ENCODE results near the gene SPAG5.

Gene SPAG5

GRCh38 chr17:28534740-28535375 is 64.0 kb downstream of the SPAG5 start:
- no peak overlapping the region for H3K4me3 ChIP-seq
- H3K27ac ChIP-seq, result no peak overlapping the region
- TF ChIP-seq, protein P1, sequence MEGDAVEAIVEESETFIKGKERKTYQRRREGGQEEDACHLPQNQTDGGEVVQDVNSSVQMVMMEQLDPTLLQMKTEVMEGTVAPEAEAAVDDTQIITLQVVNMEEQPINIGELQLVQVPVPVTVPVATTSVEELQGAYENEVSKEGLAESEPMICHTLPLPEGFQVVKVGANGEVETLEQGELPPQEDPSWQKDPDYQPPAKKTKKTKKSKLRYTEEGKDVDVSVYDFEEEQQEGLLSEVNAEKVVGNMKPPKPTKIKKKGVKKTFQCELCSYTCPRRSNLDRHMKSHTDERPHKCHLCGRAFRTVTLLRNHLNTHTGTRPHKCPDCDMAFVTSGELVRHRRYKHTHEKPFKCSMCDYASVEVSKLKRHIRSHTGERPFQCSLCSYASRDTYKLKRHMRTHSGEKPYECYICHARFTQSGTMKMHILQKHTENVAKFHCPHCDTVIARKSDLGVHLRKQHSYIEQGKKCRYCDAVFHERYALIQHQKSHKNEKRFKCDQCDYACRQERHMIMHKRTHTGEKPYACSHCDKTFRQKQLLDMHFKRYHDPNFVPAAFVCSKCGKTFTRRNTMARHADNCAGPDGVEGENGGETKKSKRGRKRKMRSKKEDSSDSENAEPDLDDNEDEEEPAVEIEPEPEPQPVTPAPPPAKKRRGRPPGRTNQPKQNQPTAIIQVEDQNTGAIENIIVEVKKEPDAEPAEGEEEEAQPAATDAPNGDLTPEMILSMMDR (IDR thresholded peaks at IDR 0.05), result no peak
- DNase-seq (ENCODE audit: low spot score), result no peak

DNA sequence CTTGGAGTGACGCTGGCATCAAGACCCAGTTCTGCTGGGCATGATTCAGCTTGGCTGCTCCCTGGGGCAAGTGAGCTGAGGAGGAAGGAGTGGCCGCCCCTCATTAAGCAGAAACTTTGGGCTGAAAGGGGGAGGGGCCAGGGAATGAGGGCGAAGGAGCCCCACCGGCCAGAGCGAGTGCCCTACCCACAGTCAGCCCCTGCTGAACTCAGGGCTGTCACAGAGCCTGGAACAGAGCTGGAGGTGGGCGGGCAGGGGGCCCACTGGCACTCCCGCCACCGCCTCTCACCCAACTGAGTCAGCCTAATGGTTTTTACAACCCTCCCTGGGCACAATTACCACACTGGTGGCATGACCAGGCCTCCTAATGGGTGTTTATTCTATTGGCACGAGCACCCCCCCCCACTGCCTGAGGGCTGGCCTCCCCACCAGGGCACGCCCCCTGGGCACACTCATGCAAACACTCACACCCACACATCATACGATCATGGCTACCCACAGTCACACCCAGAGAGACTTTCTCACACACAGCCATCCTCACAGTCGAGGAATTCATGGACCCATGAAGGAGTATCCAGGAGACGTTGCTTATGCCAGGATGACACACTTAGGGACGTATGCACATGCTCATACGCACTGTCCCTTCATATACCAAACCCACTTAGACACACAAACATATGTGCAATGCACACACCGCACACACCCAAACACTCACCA is 65.6 kb downstream of the SPAG5 start:
- TF ChIP-seq, protein P1 (IDR thresholded peaks at IDR 0.05), result no peak
- no peak overlapping the region for H3K4me3 ChIP-seq
- no peak overlapping the region for H3K27ac ChIP-seq
- DNase-seq (ENCODE audit: low spot score), result no peak

GRCh38 chr17:28532050-28532960 is 66.5 kb downstream of the SPAG5 start:
- no peak for DNase-seq (ENCODE audit: low spot score)
- no peak overlapping the region for H3K4me3 ChIP-seq
- TF ChIP-seq, protein P1 (IDR thresholded peaks at IDR 0.05), result no peak
- H3K27ac ChIP-seq, result no peak overlapping the region

DNA sequence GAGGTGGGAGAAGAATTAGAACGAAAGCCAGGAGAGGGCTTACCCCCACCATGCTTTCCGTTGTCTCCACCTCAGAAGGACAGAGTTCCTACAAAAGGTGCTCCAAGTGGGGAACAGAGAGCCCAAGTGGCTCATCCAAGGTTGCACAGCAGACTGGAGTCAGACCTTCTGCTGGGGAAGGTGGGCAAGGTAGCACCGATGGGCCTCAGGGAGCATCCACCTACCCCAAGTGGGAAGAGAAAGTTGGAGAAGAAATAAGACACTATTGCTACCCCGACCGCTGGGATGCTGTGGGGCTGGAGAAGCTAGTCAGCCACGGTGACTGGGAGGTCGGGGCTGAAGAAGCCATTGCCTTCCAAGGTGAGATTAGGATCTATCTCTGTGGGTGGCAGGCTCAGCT is 67.9 kb downstream of the SPAG5 start:
- no peak overlapping the region for H3K4me3 ChIP-seq
- TF ChIP-seq, protein P1 (IDR thresholded peaks at IDR 0.05), result no peak
- DNase-seq (ENCODE audit: low spot score), result no peak

DNA sequence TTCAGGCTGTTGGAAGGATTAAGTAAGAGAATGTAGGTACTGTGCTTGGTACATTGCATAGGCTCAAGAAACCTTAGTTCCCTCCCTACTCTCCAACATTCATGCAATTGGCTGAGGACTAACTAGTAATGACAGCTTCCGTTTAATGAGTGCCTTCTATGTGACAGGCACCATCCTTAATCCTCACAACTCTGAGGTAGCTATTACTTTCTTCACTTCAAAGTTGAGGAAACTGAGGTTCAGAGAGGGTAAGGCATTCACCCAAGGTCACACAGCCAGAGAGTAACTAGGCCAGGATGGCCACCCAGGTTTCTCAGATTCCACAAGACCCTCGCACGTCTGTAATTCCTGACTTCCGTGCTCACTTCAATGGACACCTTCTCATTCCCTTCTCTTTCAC is 68.6 kb downstream of the SPAG5 start:
- TF ChIP-seq, protein P1 (IDR thresholded peaks at IDR 0.05), result no peak

More for the DNA sequence above, 67.9 kb downstream of the SPAG5 start:
- no peak overlapping the region for H3K27ac ChIP-seq

GRCh38 chr17:28529013-28529400 is 69.8 kb downstream of the SPAG5 start:
- Histone ChIP-seq H3K27ac (no peak overlapping the region), H3K4me3 (no peak overlapping the region)
- TF ChIP-seq, protein P1 (IDR thresholded peaks at IDR 0.05), result no peak
- DNase-seq (ENCODE audit: low spot score), result no peak

More for the DNA sequence above, 68.6 kb downstream of the SPAG5 start:
- H3K4me3 ChIP-seq, result no peak overlapping the region
- DNase-seq (ENCODE audit: low spot score), result no peak
- H3K27ac ChIP-seq, result no peak overlapping the region
